ENCODE measurements around the gene TRIM61.
"Not testable (repeated sequence)": the region's sequence is repeated elsewhere in the genome, so short reads cannot be mapped to it uniquely, and the experiment has no call there.

TRIM61 gene

GRCh38 chr4:164959896-164960295, 17.6 kb downstream of the TRIM61 start:
- Histone ChIP-seq H3K4me2 (no peak overlapping the region), H3K4me3 (IDR thresholded peaks at IDR 0.05; ENCODE audit: insufficient read depth, low read depth, low read length) (no peak overlapping the region), H3K79me2 (ENCODE audit: insufficient read depth, low read depth) (no peaks in the 10 kb centered on the region), H3K36me3 (ENCODE audit: insufficient read depth) (no peaks in the 10 kb centered on the region), H4K20me1 (ENCODE audit: insufficient read depth) (no peaks in the 10 kb centered on the region), H3K9ac (no peak overlapping the region), H3K4me1 (ENCODE audit: low read depth, poor library complexity, severe bottlenecking) (no peaks in the 10 kb centered on the region), H3K27me3 (ENCODE audit: insufficient read depth, low read depth) (no peaks in the 10 kb centered on the region), H2AFZ (ENCODE audit: low read depth) (no peak overlapping the region), H3K27ac (no peak overlapping the region)
- TF ChIP-seq CTCF (conservative IDR thresholded peaks at IDR 0.05; ENCODE audit: low read depth, low read length), result no peak

- not testable (repeated sequence) for H3K4me3 ChIP-seq (IDR thresholded peaks at IDR 0.05; ENCODE audit: insufficient read depth, low read depth, low read length); H2AFZ ChIP-seq (ENCODE audit: low read depth); H3K9ac ChIP-seq; H3K4me1 ChIP-seq (ENCODE audit: low read depth, poor library complexity, severe bottlenecking); H4K20me1 ChIP-seq (ENCODE audit: insufficient read depth); H3K79me2 ChIP-seq (ENCODE audit: insufficient read depth, low read depth); H3K27ac ChIP-seq; H3K27me3 ChIP-seq (ENCODE audit: insufficient read depth, low read depth); H3K4me2 ChIP-seq; H3K36me3 ChIP-seq (ENCODE audit: insufficient read depth)
Observed at GRCh38 chr4:164959421-164959820, 18.0 kb downstream of the TRIM61 start.

- no peak for TF ChIP-seq CTCF (conservative IDR thresholded peaks at IDR 0.05; ENCODE audit: low read depth, low read length)
- Histone ChIP-seq H3K9ac (peak overlapping the region; percentile 12; the same call in 1 of the 2 replicates), H2AFZ (ENCODE audit: low read depth) (peak overlapping the region; percentile 55), H3K27me3 (ENCODE audit: insufficient read depth, low read depth) (no peaks in the 10 kb centered on the region), H3K27ac (no peak overlapping the region), H4K20me1 (ENCODE audit: insufficient read depth) (no peaks in the 10 kb centered on the region), H3K79me2 (ENCODE audit: insufficient read depth, low read depth) (no peaks in the 10 kb centered on the region), H3K4me3 (IDR thresholded peaks at IDR 0.05; ENCODE audit: insufficient read depth, low read depth, low read length) (no peak overlapping the region), H3K4me2 (peak overlapping the region; percentile 46; the same call in 1 of the 2 replicates), H3K36me3 (ENCODE audit: insufficient read depth) (no peaks in the 10 kb centered on the region), H3K4me1 (ENCODE audit: low read depth, poor library complexity, severe bottlenecking) (no peaks in the 10 kb centered on the region)
Observed at GRCh38 chr4:164956766-164957643, 20.5 kb downstream of the TRIM61 start.

GRCh38 chr4:164955107-164955805, 22.2 kb downstream of the TRIM61 start:
- Histone ChIP-seq H3K27me3 (ENCODE audit: insufficient read depth, low read depth) (no peaks in the 10 kb centered on the region), H3K27ac (no peak overlapping the region), H4K20me1 (ENCODE audit: insufficient read depth) (no peaks in the 10 kb centered on the region), H3K9ac (no peak overlapping the region), H3K4me2 (no peak overlapping the region), H3K4me3 (IDR thresholded peaks at IDR 0.05; ENCODE audit: insufficient read depth, low read depth, low read length) (no peak overlapping the region), H3K79me2 (ENCODE audit: insufficient read depth, low read depth) (no peaks in the 10 kb centered on the region), H3K36me3 (ENCODE audit: insufficient read depth) (no peaks in the 10 kb centered on the region), H2AFZ (ENCODE audit: low read depth) (no peak overlapping the region), H3K4me1 (ENCODE audit: low read depth, poor library complexity, severe bottlenecking) (no peaks in the 10 kb centered on the region)
- TF ChIP-seq CTCF (conservative IDR thresholded peaks at IDR 0.05; ENCODE audit: low read depth, low read length), result no peak
